Measurements from ENCODE around the gene MRM2. TPM values are rescaled to one million over a fixed set of nuclear protein-coding genes. Genes with fewer than 3 reads are reported as not detected.

Gene MRM2
- total RNA-seq, 2 experiments from 2014 or later: 45.1 to 52.3 TPM

- no peak for DNase-seq (ENCODE audit: low spot score)
- Histone ChIP-seq H3K9me3 (ENCODE audit: low read length) (no peaks in the 10 kb centered on the region), H4K20me1 (ENCODE audit: insufficient read depth, low read length) (0 out of 2 replicates have a peak, but pooled peaks cover 5% of the 10 kb centered on the region), H3K4me1 (ENCODE audit: insufficient read depth, low read length, poor library complexity, severe bottlenecking) (peaks cover 44% of the 10 kb centered on the region), H3K9me2 (ENCODE audit: insufficient read depth, low read length) (no peaks in the 10 kb centered on the region), H2AFZ (ENCODE audit: low read length) (no peak overlapping the region), H3K36me3 (ENCODE audit: insufficient read depth, low read length) (peaks cover 48% of the 10 kb centered on the region), H3K4me2 (ENCODE audit: low read length) (no peak overlapping the region), H3K27ac (ENCODE audit: low read depth, low read length, poor library complexity, severe bottlenecking) (no peak overlapping the region), H3K79me2 (ENCODE audit: insufficient read depth, low read depth, low read length) (peaks cover 34% of the 10 kb centered on the region), H3K4me3 (ENCODE audit: low read depth, low read length, poor library complexity, severe bottlenecking) (no peak overlapping the region)
- no TSS peak for BruUV-seq (replicated peaks)
- ChIA-PET CTCF (ENCODE audit: unreplicated experiment) (no interaction called here), POLR2A (interaction anchor here (1.0 to 1.3 kb wide), 2 partner anchors 20 to 115 kb away, joined by 3 read pairs; no protein-coding TSS in a partner anchor)
- TF ChIP-seq EZH2phosphoT487 (IDR thresholded peaks at IDR 0.05; ENCODE audit: borderline replicate concordance, low read depth, low read length) (no peak), CTCF (conservative IDR thresholded peaks at IDR 0.05; ENCODE audit: low read length) (no peak)
- intact Hi-C loops (cut with micrococcal nuclease; ENCODE audit: unreplicated experiment): no loop called here
Measured at GRCh38 chr7:2239242-2239641, 2.8 kb downstream of the MRM2 start.

- TF ChIP-seq EZH2phosphoT487 (IDR thresholded peaks at IDR 0.05; ENCODE audit: borderline replicate concordance, low read depth, low read length) (no peak), CTCF (conservative IDR thresholded peaks at IDR 0.05; ENCODE audit: low read length) (no peak)
- ChIA-PET CTCF (ENCODE audit: unreplicated experiment) (interaction anchor here (0.5 to 1.2 kb wide), 4 partner anchors 116 to 1151 kb away, joined by 3 to 4 read pairs (median 3); no protein-coding TSS in a partner anchor), POLR2A (interaction anchor here (0.6 to 1.4 kb wide), 5 partner anchors 22 to 293 kb away, joined by 3 to 4 read pairs (median 3); no protein-coding TSS in a partner anchor)
- peak; percentile 89 for DNase-seq (ENCODE audit: low spot score)
- intact Hi-C loops (cut with micrococcal nuclease; ENCODE audit: unreplicated experiment): no loop called here
- peaks cover 54% of the 10 kb centered on the region for H3K36me3 ChIP-seq (ENCODE audit: insufficient read depth, low read length)
- H3K79me2 ChIP-seq (ENCODE audit: insufficient read depth, low read depth, low read length): peaks cover 40% of the 10 kb centered on the region
- no peaks in the 10 kb centered on the region for H3K9me2 ChIP-seq (ENCODE audit: insufficient read depth, low read length)
- TSS peak; percentile 21 for BruUV-seq (replicated peaks)
- no peaks in the 10 kb centered on the region for H4K20me1 ChIP-seq (ENCODE audit: insufficient read depth, low read length)
- peak overlapping the region; percentile 94 for H3K27ac ChIP-seq (ENCODE audit: low read depth, low read length, poor library complexity, severe bottlenecking)
- peaks cover 41% of the 10 kb centered on the region for H3K4me1 ChIP-seq (ENCODE audit: insufficient read depth, low read length, poor library complexity, severe bottlenecking)
- H3K4me2 ChIP-seq (ENCODE audit: low read length): peak overlapping the region; percentile 64
- H3K9me3 ChIP-seq (ENCODE audit: low read length): no peaks in the 10 kb centered on the region
- no peak overlapping the region; the same call in 1 of the 2 replicates for H2AFZ ChIP-seq (ENCODE audit: low read length)
- H3K4me3 ChIP-seq (ENCODE audit: low read depth, low read length, poor library complexity, severe bottlenecking): peak overlapping the region; percentile 40
Measured at GRCh38 chr7:2237109-2237602, 4.8 kb downstream of the MRM2 start.

GRCh38 chr7:2233926-2234325 lies 8.1 kb downstream of the MRM2 start:
- intact Hi-C loops (cut with micrococcal nuclease; ENCODE audit: unreplicated experiment): loop anchor here (2.0 to 5.0 kb wide), 2 partner anchors 125 to 173 kb away; no protein-coding TSS in a partner anchor

More at GRCh38 chr7:2233926-2234325, 8.1 kb downstream of the MRM2 start:
- ChIA-PET POLR2A (no interaction called here), CTCF (ENCODE audit: unreplicated experiment) (no interaction called here)
- Histone ChIP-seq H3K27ac (ENCODE audit: low read depth, low read length, poor library complexity, severe bottlenecking) (no peak overlapping the region), H3K79me2 (ENCODE audit: insufficient read depth, low read depth, low read length) (peaks cover 35% of the 10 kb centered on the region), H3K4me2 (ENCODE audit: low read length) (no peak overlapping the region), H3K4me1 (ENCODE audit: insufficient read depth, low read length, poor library complexity, severe bottlenecking) (peaks cover 43% of the 10 kb centered on the region), H2AFZ (ENCODE audit: low read length) (no peak overlapping the region), H3K4me3 (ENCODE audit: low read depth, low read length, poor library complexity, severe bottlenecking) (no peak overlapping the region), H3K9me2 (ENCODE audit: insufficient read depth, low read length) (no peaks in the 10 kb centered on the region), H3K9me3 (ENCODE audit: low read length) (no peaks in the 10 kb centered on the region), H3K36me3 (ENCODE audit: insufficient read depth, low read length) (peaks cover 65% of the 10 kb centered on the region), H4K20me1 (ENCODE audit: insufficient read depth, low read length) (no peaks in the 10 kb centered on the region; the same call in 1 of the 2 replicates)
- DNase-seq (ENCODE audit: low spot score): no peak
- BruUV-seq (replicated peaks): no TSS peak
- no peak for TF ChIP-seq EZH2phosphoT487 (IDR thresholded peaks at IDR 0.05; ENCODE audit: borderline replicate concordance, low read depth, low read length)
- no peak for TF ChIP-seq CTCF (conservative IDR thresholded peaks at IDR 0.05; ENCODE audit: low read length)

Measured in OCI-LY7 (cell line).